PFSK-1 (cell line): ENCODE data around the gene LYPD8.

Experiments used
- POLR2AphosphoS5 ChIP-seq: IDR thresholded peaks from 2 replicates; pipeline ENCODE4 v1.6.1; 2012; ENCODE audit warnings: low read depth, mild to moderate bottlenecking, control low read depth, low read length, moderate library complexity
- TAF1 ChIP-seq: IDR thresholded peaks from 2 replicates; pipeline ENCODE4 v1.6.1; 2012; ENCODE audit warnings: low read length, control low read depth, borderline replicate concordance; ENCODE audit not compliant: insufficient read depth

DNA sequence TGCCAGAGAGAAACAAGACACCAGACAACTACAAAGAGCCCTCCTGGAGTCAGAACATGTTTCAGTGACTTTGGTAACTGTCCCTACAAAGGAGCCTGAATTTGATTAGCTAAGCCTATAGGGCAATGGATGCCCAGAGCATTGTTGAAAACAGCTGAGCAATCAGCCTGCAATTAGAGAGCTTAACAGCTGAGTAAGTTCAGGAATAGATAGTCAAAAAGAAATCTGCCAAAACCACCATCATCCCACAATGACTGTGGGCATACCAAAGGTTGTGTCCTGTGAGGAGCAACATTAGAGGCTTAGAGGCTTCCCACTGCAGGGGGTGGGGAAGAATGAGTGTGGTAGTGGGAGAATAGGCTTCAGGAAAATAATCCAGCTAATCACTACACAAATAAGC is 38.0 kb upstream of the LYPD8 start:
- no peak for TF ChIP-seq POLR2AphosphoS5
- TF ChIP-seq TAF1 = no peak
